HepG2 (cell line): Measurements from ENCODE around the gene NRN1L. TPM values are rescaled to one million over a fixed set of nuclear protein-coding genes. Genes with fewer than 3 reads are reported as not detected.

Experiments
- ATM ChIP-seq: fragments of 450-650 bp; IDR thresholded peaks from 2 replicates; pipeline ENCODE4 v1.7.1; 2017; ENCODE audit warnings: mild to moderate bottlenecking, borderline replicate concordance
- HNF4A ChIP-seq: sonication (generic); formaldehyde crosslinking; IDR thresholded peaks from 2 replicates; pipeline ENCODE4 v1.4.0; 2020; ENCODE audit warnings: missing genetic modification reagents
- NR3C1 ChIP-seq: sonication (generic); formaldehyde crosslinking; IDR thresholded peaks from 2 replicates; pipeline ENCODE4 v1.4.0; 2020; ENCODE audit warnings: missing genetic modification reagents
- PCBP2 ChIP-seq: fragments of 200-400 bp; formaldehyde crosslinking; optimal IDR thresholded peaks from 2 replicates; pipeline ENCODE3; 2018; ENCODE audit warnings: low read length, low read depth; ENCODE audit not compliant: poor library complexity, severe bottlenecking
- RFXANK ChIP-seq: IDR thresholded peaks from 2 replicates; pipeline ENCODE4 v1.6.1; 2016
- RXRB ChIP-seq: IDR thresholded peaks from 2 replicates; pipeline ENCODE4 v1.6.1; 2016; ENCODE audit warnings: borderline replicate concordance, missing genetic modification reagents, missing compliant biosample characterization
- ZNF230 ChIP-seq: sonication (generic); formaldehyde crosslinking; IDR thresholded peaks from 2 replicates; pipeline ENCODE4 v1.4.0; 2020; ENCODE audit warnings: mild to moderate bottlenecking, missing genetic modification reagents
- ZNF432 ChIP-seq: sonication (generic); formaldehyde crosslinking; IDR thresholded peaks from 2 replicates; pipeline ENCODE4 v1.5.0; 2020; ENCODE audit warnings: missing genetic modification reagents, mild to moderate bottlenecking, borderline replicate concordance
- ZNF660 ChIP-seq: sonication (generic); formaldehyde crosslinking; IDR thresholded peaks from 2 replicates; pipeline ENCODE4 v1.5.1; 2020; ENCODE audit warnings: mild to moderate bottlenecking, low read depth, missing genetic modification reagents, borderline replicate concordance
- ZNF747 ChIP-seq: sonication (generic); formaldehyde crosslinking; IDR thresholded peaks from 2 replicates; pipeline ENCODE4 v1.8.1; 2023; ENCODE audit warnings: missing genetic modification reagents, mild to moderate bottlenecking, borderline replicate concordance
- polyA plus RNA-seq, 8 experiments: library from polyadenylated mRNA; depleted of rRNA in 3 of 8; stranded (reverse) in 7 of 8; unstranded in 1 of 8; fragments of >200 nt; fragmentation: Illumina TruSeq in 4 of 8; extraction: Trizol in 4 of 8; gene quantifications; 2 replicates each; pipeline versions ENCODE4 v1.2.1 to v1.2.3, GENCODE V29; 2011 to 2016; ENCODE audit warnings: low read depth in 4 of 8, missing spikeins in 1 of 8, mixed read lengths in 1 of 8; ENCODE audit not compliant: insufficient read depth in 1 of 8
- total RNA-seq, 5 experiments: library from RNA; depleted of rRNA; stranded (reverse); fragments of >200 nt; fragmentation: Illumina TruSeq; extraction: Trizol; gene quantifications; 2 replicates each; pipeline ENCODE4 v1.2.3, GENCODE V29; 2016; ENCODE audit warnings: low read depth in 1 of 5
- TF ChIP-seq, protein P1 (sequence below): sonication (generic); formaldehyde crosslinking; conservative IDR thresholded peaks from 2 replicates; pipeline ENCODE4 v1.8.0; 2022; ENCODE audit warnings: missing genetic modification reagents
- TF ChIP-seq, protein P2 (sequence below): sonication (generic); formaldehyde crosslinking; IDR thresholded peaks from 2 replicates; pipeline ENCODE4 v1.8.1; 2023; ENCODE audit warnings: mild to moderate bottlenecking, missing genetic modification reagents
- TF ChIP-seq, protein P3 (sequence below): sonication (generic); formaldehyde crosslinking; IDR thresholded peaks from 2 replicates; pipeline ENCODE4 v1.8.0; 2022; ENCODE audit warnings: missing genetic modification reagents, mild to moderate bottlenecking, borderline replicate concordance
- TF ChIP-seq, protein P4 (sequence below): sonication (generic); formaldehyde crosslinking; IDR thresholded peaks from 2 replicates; pipeline ENCODE4 v1.4.0; 2020; ENCODE audit warnings: missing genetic modification reagents, borderline replicate concordance
- TF ChIP-seq, protein P5 (sequence below): sonication (generic); formaldehyde crosslinking; IDR thresholded peaks from 2 replicates; pipeline ENCODE4 v1.5.1; 2020; ENCODE audit warnings: mild to moderate bottlenecking, missing genetic modification reagents, moderate library complexity

The NRN1L gene
- total and polyA plus RNA-seq, 2 of the 13 experiments (the other 11 are each of a cell fraction or from before 2014, with no cell fraction given): 0.53 to 1.2 TPM

DNA sequence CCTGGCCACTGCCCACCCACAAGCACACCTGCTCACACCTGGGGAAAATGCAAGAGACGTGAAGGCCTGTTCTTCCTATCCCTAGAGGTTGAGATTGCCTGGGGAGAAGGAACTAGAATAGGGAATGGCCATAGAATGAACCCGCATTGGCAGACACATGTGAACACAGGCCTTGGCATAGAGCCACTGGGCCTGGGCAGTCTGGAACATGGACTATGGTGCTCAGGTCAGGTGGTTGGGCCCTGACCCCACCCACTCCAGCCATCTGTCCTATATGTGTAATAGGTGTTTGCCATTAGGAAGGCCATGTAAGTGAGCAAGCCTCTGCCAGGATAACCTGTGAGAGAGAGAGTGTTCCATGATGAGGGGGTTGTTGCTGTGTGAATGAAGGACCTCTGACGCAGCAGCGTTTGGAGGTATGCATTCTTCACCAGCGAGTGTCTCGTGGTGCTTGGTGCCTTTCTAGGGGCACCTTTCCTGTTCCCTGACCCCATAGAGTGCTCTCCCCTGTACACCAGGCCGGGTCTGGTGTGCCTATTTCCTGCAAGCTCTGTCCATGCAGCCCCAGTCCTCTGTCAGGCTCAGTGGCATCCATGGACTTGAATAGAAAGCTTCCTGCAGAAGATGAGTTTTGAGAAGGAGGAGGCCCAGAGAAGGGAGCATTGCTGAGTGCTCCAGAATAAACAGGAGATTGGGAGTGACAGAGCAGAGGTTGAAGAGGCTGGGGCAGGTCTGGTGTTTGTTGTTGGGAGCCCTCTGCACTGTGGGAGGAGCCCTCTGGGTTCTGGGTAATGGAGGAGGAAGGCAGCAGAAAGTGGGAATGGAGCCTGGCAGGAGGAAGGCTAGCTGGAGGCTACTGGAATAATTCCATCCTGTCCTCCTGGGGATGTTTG is 31.4 kb downstream of the NRN1L start (continued):
- TF ChIP-seq, protein P1, sequence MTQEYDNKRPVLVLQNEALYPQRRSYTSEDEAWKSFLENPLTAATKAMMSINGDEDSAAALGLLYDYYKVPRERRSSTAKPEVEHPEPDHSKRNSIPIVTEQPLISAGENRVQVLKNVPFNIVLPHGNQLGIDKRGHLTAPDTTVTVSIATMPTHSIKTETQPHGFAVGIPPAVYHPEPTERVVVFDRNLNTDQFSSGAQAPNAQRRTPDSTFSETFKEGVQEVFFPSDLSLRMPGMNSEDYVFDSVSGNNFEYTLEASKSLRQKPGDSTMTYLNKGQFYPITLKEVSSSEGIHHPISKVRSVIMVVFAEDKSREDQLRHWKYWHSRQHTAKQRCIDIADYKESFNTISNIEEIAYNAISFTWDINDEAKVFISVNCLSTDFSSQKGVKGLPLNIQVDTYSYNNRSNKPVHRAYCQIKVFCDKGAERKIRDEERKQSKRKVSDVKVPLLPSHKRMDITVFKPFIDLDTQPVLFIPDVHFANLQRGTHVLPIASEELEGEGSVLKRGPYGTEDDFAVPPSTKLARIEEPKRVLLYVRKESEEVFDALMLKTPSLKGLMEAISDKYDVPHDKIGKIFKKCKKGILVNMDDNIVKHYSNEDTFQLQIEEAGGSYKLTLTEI: no peak
- TF ChIP-seq RFXANK (CRISPR knock-in tag) (no peak), NR3C1 (CRISPR knock-in tag) (no peak), PCBP2 (no peak), RXRB (CRISPR knock-in tag) (no peak), HNF4A (CRISPR knock-in tag) (peak; percentile 43), ZNF747 (CRISPR knock-in tag) (no peak), ZNF432 (CRISPR knock-in tag) (no peak), ZNF230 (CRISPR knock-in tag) (no peak), ATM (no peak), ZNF660 (CRISPR knock-in tag) (no peak)
- TF ChIP-seq, protein P2, sequence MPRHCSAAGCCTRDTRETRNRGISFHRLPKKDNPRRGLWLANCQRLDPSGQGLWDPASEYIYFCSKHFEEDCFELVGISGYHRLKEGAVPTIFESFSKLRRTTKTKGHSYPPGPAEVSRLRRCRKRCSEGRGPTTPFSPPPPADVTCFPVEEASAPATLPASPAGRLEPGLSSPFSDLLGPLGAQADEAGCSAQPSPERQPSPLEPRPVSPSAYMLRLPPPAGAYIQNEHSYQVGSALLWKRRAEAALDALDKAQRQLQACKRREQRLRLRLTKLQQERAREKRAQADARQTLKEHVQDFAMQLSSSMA (CRISPR knock-in tag): no peak
- TF ChIP-seq, protein P3, sequence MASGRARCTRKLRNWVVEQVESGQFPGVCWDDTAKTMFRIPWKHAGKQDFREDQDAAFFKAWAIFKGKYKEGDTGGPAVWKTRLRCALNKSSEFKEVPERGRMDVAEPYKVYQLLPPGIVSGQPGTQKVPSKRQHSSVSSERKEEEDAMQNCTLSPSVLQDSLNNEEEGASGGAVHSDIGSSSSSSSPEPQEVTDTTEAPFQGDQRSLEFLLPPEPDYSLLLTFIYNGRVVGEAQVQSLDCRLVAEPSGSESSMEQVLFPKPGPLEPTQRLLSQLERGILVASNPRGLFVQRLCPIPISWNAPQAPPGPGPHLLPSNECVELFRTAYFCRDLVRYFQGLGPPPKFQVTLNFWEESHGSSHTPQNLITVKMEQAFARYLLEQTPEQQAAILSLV: no peak
- TF ChIP-seq, protein P4, sequence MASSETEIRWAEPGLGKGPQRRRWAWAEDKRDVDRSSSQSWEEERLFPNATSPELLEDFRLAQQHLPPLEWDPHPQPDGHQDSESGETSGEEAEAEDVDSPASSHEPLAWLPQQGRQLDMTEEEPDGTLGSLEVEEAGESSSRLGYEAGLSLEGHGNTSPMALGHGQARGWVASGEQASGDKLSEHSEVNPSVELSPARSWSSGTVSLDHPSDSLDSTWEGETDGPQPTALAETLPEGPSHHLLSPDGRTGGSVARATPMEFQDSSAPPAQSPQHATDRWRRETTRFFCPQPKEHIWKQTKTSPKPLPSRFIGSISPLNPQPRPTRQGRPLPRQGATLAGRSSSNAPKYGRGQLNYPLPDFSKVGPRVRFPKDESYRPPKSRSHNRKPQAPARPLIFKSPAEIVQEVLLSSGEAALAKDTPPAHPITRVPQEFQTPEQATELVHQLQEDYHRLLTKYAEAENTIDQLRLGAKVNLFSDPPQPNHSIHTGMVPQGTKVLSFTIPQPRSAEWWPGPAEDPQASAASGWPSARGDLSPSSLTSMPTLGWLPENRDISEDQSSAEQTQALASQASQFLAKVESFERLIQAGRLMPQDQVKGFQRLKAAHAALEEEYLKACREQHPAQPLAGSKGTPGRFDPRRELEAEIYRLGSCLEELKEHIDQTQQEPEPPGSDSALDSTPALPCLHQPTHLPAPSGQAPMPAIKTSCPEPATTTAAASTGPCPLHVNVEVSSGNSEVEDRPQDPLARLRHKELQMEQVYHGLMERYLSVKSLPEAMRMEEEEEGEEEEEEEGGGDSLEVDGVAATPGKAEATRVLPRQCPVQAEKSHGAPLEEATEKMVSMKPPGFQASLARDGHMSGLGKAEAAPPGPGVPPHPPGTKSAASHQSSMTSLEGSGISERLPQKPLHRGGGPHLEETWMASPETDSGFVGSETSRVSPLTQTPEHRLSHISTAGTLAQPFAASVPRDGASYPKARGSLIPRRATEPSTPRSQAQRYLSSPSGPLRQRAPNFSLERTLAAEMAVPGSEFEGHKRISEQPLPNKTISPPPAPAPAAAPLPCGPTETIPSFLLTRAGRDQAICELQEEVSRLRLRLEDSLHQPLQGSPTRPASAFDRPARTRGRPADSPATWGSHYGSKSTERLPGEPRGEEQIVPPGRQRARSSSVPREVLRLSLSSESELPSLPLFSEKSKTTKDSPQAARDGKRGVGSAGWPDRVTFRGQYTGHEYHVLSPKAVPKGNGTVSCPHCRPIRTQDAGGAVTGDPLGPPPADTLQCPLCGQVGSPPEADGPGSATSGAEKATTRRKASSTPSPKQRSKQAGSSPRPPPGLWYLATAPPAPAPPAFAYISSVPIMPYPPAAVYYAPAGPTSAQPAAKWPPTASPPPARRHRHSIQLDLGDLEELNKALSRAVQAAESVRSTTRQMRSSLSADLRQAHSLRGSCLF (CRISPR knock-in tag): no peak
- TF ChIP-seq, protein P5, sequence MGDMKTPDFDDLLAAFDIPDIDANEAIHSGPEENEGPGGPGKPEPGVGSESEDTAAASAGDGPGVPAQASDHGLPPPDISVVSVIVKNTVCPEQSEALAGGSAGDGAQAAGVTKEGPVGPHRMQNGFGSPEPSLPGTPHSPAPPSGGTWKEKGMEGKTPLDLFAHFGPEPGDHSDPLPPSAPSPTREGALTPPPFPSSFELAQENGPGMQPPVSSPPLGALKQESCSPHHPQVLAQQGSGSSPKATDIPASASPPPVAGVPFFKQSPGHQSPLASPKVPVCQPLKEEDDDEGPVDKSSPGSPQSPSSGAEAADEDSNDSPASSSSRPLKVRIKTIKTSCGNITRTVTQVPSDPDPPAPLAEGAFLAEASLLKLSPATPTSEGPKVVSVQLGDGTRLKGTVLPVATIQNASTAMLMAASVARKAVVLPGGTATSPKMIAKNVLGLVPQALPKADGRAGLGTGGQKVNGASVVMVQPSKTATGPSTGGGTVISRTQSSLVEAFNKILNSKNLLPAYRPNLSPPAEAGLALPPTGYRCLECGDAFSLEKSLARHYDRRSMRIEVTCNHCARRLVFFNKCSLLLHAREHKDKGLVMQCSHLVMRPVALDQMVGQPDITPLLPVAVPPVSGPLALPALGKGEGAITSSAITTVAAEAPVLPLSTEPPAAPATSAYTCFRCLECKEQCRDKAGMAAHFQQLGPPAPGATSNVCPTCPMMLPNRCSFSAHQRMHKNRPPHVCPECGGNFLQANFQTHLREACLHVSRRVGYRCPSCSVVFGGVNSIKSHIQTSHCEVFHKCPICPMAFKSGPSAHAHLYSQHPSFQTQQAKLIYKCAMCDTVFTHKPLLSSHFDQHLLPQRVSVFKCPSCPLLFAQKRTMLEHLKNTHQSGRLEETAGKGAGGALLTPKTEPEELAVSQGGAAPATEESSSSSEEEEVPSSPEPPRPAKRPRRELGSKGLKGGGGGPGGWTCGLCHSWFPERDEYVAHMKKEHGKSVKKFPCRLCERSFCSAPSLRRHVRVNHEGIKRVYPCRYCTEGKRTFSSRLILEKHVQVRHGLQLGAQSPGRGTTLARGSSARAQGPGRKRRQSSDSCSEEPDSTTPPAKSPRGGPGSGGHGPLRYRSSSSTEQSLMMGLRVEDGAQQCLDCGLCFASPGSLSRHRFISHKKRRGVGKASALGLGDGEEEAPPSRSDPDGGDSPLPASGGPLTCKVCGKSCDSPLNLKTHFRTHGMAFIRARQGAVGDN (CRISPR knock-in tag): peak; percentile 49
